M059J (cell line): ENCODE measurements around the gene ADGRD1. TPM values are rescaled to one million over a fixed set of nuclear protein-coding genes. Genes with fewer than 3 reads are reported as not detected.

Experiments used
- DNase-seq: peaks from one replicate; pipeline ENCODE4 v3.0.0-alpha.2; 2012; ENCODE audit warnings: low read depth
- total RNA-seq: library from RNA; depleted of rRNA; stranded (reverse); fragments of >200 nt; shearing (Covaris generic); gene quantifications from 2 replicates; pipeline ENCODE4 v1.2.3, GENCODE V29; 2014

The ADGRD1 gene
- total RNA-seq, 1 experiment from 2014 or later: not detected

- DNase-seq: peak; percentile 7
Measured at GRCh38 chr12:131090274-131091210, 136.8 kb downstream of the ADGRD1 start.

DNA sequence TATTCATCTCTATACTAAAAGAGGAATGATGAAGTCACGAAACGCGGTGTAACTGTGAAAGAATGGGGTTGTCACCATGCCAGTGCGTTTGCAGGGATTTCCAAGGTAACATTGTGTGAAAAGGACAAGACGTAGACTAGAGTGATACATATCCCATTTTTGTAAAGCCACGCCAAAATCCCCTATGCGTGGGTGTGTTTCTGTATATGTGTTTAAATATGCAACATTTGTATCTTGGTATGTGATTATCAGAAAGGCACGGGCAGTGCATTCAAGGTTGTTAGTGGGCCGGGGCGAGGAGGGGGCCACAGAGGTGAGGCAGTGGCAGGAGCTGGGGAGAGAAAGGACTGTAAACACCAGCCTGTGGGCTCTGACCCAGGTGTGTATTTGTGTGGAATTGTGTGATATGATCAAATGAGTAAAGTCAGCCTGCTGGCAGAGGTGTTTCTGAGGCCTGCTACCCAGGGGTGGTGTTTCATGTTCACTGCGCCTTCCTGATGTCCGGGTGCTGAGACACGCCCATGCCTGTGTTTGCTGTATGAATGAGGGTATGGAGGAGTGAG, 137.8 kb downstream of the ADGRD1 start:
- DNase-seq: no peak

GRCh38 chr12:131091976-131092691, 138.4 kb downstream of the ADGRD1 start:
- no peak for DNase-seq

GRCh38 chr12:131092901-131093603, 139.3 kb downstream of the ADGRD1 start:
- peak; percentile 25 for DNase-seq

DNA sequence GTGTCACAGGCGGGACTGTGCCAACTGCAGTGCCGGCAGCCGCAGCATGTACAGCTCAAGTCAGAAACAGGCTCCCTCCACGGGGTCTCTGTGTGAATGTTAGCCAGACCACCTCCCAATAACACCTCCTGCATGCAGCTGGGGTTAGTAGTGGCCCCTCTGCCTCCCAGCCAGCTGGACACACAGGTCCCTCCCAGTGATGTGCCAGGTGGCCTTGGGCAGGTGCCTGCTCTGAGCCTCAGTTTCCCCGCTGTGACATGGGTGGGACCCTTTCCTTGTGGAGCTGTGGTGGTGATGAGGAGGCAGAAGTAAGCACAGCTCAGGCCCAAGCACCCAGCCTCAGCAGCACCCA, 139.9 kb downstream of the ADGRD1 start:
- DNase-seq: no peak

- DNase-seq: no peak
Measured at GRCh38 chr12:131093971-131094830, 140.5 kb downstream of the ADGRD1 start.

GRCh38 chr12:131094831-131095805, 141.4 kb downstream of the ADGRD1 start:
- no peak for DNase-seq

DNA sequence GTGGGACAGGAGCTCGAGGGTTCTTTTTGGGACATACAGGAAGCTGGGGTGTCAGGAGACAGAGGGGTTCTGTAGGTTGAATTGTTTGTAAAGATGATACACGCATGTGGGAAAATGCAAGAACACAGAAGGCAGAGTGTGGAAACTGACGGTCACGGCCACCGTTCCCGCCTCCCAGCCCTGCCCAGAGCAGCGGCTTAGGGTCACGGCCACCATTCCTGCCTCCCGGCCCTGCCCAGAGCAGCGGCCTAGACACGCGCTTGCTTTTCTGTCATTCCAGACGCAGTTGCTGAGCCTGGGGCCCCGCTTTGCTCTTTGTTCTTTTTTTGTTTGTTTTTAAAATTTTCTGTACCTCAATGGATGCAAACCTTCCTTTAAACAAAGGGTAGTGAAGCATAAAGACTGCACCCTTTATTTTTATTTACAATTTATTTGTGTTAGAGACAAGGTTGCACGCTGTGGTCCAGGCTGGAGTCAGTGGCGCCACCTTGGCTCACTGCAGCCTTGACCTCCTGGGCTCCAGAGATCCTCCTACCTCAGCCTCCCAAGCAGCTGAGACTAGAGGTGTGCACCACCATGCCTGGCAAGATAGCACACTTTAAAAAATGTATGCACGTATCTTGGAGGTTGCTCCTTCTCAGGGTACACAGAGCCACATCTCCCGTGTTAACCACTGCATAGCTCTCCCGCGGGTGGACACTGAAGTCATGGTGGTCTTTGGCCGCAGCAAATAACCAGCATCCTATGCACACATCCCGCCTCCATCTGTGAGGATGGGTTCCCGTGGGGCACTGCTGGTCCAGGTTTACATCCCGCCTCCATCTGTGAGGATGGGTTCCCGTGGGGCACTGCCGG, 142.3 kb downstream of the ADGRD1 start:
- no peak for DNase-seq

DNA sequence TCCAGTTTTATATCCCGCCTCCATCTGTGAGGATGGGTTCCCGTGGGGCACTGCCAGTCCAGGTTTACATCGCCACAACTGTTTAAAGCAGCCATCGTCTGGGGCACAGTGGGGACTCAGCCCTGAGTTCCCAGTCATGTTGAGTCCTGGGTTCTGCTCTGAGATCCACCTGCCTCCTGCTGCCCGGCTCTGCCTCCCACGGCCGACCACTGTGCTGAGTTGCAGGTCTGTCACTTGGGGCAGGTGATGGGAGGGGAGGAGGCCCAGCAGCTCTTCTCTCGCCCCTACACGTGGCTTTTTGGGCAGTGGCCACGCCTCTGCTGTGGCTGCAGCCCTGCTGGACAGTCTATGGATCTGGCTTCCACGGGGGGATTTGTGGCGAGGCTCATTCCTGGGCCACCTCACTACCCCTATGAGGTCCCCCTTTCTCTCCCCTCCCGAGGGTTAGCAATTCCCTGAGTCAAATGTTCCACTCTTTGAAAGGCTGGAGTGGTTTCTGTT, 143.0 kb downstream of the ADGRD1 start:
- no peak for DNase-seq

- DNase-seq: no peak
Measured at GRCh38 chr12:131097202-131098177, 143.8 kb downstream of the ADGRD1 start.

DNA sequence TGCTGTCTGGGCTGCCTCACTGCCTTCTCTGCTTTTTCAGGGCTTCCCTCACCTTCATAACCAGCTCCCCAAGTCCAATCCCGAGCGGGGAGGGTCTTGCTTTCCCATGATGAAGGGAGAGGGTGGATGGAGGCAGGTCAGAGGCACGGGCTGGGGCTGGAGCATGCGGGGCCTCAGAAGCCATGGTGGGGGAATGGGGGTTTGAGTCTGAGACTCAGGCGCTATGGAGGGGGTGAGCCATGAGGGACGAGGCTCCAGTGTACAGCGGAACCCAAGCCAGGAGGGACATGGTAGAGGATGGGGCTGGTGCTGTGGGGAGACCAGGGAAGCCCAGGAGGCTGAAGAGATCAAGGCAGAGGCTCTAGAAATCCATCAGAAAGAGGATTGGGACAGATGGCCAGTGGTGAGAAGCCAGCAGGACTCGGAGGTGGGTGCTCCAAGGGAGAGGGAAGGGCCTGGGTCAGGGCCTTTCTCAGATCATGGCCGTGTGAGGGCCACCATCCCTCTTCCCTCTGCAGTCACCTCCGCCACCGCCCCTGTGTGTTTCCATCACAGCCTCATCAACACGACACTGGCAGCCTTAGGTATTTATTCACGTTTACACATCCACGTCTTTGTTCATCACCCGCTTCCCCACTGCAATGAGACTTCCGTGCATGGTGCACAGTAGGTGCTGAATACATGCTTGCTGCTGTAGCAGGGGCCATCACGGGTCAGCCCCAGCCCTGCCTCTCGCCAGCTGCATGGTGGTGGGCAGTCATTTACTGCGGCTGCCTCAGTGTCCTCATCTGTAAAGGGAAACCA, 144.7 kb downstream of the ADGRD1 start:
- no peak for DNase-seq

DNA sequence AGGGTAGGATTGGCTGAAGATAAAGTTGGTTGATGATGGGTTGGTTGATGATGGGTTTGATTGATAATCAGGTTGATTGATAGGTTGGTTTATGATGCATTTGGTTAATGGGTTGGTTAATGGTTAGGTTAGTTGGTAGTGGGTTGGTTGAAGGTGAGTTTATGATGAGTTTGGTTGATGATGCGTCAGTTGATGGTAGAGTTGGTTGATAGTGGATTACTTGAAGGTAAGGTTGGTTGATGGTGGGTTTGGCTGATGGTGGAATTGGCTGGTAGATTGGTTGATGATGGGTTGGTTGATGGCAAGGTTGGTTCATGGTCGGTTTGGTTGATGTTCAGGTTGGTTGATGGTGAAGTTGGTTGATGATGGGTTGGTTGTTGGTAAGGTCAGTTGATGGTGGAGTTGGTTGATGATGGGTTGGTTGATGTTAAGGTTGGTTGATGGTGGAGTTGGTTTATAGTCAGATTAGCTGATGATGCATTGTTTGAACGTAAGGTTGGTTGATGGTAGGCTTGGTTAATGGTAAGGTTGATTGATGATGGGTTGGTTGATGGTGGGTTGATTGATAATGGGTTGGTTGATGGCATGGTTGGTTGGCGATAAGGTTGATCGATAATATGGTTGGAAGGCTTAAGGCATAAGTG, 146.4 kb downstream of the ADGRD1 start:
- no peak for DNase-seq

DNA sequence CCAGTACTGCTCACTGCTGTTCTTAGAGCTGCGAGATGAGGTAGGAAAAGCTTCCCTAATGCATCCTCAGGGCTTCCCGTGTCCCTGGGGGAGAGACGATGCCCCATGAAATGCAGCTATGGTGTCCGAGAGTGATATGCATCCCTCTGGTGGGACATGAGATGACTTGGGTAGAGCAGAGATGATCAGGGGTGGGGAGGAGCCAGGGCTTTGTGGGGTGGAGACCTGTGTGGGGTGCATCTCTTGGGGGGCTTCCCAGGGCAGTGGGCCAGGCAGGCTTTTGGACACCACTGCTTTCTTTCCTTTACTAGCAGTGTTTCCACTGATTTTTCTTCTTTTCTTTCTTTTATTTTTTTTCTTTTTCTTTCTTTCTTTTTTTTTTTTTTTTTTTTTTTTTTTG, 147.3 kb downstream of the ADGRD1 start:
- no peak for DNase-seq

DNA sequence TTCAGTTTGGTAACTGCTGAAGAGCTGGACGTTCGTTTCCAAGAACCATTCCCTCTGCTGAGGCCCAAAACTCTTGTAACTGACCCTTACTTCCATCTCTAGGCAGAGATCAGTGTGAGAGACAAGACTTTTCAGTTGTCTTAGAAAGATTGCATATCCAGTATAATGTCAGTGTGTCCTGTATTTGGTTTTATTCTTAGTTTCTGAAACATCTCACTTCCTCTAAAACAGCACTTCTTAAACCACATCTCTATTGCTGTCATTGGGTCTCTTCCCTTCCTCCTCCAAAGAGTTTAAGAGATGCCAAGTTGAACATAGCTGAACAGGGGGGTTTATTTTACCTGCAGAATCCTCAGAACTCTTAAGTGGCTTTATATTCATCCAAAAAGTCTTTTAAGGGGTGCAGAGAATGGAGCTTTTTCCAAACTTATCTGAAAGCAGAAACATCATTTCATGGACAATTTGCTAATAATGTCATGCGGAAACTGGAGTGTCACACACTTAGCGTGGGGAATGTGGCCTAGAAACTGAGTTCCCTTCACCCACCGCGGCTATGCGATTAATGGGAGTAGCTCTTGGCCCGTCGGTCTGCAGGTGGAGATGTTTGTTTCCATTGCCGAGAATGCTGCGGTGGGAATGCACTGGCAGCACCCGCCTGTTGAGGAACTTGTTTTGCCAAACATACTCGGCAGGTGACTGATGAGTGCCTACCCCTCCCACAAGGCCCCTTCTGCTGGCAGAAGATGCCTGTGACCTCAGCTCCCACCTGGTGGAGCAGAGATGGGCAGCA, 148.2 kb downstream of the ADGRD1 start:
- DNase-seq: no peak

- no peak for DNase-seq
Measured at GRCh38 chr12:131102493-131102931, 148.8 kb downstream of the ADGRD1 start.
